ENCODE results near the gene MRPL19.

GRCh38 chr2:75728614-75729419 lies 82.2 kb downstream of the MRPL19 start:
- TF ChIP-seq CTCF (IDR thresholded peaks at IDR 0.05; ENCODE audit: insufficient read depth, low read length) (no peak), POLR2AphosphoS5 (IDR thresholded peaks at IDR 0.05; ENCODE audit: low read depth) (no peak), REST (IDR thresholded peaks at IDR 0.05; ENCODE audit: insufficient replicate concordance, low read depth) (no peak), GABPA (IDR thresholded peaks at IDR 0.05; ENCODE audit: low read depth) (no peak)
